ENCODE measurements around the gene RNF166.

DNA sequence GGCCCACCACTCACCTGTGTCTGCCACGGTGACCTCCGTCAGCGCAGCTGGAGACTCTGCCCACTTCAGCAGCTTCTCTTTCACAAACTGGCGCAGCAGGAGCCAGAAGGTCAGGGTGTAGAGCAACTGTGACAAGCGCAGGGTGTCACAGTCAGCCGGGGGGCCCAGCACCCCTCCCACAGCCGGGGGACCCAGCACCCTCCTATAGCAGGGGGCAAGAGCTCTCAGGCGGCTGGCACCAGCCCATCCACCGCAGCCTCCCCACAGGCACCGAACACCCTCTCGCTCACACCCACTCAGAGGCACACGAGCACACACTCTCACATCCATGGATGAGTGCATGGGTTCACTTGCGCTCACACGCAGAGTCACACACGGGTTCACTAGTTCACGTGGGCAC is 28.9 kb upstream of the RNF166 start:
- no peak for TF ChIP-seq CTBP1 (IDR thresholded peaks at IDR 0.05; ENCODE audit: borderline replicate concordance)
- TF ChIP-seq NFRKB (IDR thresholded peaks at IDR 0.05), result no peak
- no peak for TF ChIP-seq BHLHE40 (IDR thresholded peaks at IDR 0.05; ENCODE audit: borderline replicate concordance)
- TF ChIP-seq LEF1 (IDR thresholded peaks at IDR 0.05; ENCODE audit: borderline replicate concordance), result no peak
- TF ChIP-seq SP1 (IDR thresholded peaks at IDR 0.05), result no peak
- TF ChIP-seq FOXA1 (IDR thresholded peaks at IDR 0.05), result no peak
- TF ChIP-seq SUZ12 (IDR thresholded peaks at IDR 0.05), result no peak
